ENCODE results near the gene CHADL.
A peak's percentile ranks its signal among the peaks of the same experiment; 100 is the strongest.
"Not testable (repeated sequence)": the region's sequence is repeated elsewhere in the genome, so short reads cannot be mapped to it uniquely, and the experiment has no call there.

CHADL gene, protein sequence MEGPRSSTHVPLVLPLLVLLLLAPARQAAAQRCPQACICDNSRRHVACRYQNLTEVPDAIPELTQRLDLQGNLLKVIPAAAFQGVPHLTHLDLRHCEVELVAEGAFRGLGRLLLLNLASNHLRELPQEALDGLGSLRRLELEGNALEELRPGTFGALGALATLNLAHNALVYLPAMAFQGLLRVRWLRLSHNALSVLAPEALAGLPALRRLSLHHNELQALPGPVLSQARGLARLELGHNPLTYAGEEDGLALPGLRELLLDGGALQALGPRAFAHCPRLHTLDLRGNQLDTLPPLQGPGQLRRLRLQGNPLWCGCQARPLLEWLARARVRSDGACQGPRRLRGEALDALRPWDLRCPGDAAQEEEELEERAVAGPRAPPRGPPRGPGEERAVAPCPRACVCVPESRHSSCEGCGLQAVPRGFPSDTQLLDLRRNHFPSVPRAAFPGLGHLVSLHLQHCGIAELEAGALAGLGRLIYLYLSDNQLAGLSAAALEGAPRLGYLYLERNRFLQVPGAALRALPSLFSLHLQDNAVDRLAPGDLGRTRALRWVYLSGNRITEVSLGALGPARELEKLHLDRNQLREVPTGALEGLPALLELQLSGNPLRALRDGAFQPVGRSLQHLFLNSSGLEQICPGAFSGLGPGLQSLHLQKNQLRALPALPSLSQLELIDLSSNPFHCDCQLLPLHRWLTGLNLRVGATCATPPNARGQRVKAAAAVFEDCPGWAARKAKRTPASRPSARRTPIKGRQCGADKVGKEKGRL

GRCh38 chr22:41240377-41241132, at the start of gene CHADL:
CHADL (minus strand) TSS chr22:41240931; CDS start chr22:41240881, 50 bp downstream.
- no peak for DNase-seq

GRCh38 chr22:41289671-41290070, 48.9 kb upstream of the CHADL start:
- no peak for DNase-seq

GRCh38 chr22:41288245-41288946, 47.7 kb upstream of the CHADL start:
- peak; percentile 73 for DNase-seq

DNA sequence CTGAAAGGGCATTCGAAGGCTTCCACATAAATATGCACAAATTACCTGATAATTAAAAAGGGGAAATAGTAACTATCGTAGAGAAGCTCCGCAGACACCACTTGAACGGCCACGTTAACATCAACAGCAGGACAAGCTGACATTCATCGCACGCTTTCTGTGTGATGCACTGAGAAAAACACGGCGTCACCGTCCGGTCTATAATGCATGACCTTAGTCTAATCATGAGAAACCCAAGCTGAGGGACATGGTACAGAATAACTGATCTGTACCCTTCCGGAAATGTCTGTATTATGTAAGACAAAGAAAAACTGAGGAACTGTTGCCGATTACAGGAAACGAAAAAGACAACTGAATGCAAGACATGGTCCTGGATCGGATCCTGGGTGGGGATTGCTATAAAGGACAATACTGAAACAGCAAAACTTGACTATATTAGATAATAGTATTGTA, 45.9 kb upstream of the CHADL start:
- no peak for DNase-seq

DNA sequence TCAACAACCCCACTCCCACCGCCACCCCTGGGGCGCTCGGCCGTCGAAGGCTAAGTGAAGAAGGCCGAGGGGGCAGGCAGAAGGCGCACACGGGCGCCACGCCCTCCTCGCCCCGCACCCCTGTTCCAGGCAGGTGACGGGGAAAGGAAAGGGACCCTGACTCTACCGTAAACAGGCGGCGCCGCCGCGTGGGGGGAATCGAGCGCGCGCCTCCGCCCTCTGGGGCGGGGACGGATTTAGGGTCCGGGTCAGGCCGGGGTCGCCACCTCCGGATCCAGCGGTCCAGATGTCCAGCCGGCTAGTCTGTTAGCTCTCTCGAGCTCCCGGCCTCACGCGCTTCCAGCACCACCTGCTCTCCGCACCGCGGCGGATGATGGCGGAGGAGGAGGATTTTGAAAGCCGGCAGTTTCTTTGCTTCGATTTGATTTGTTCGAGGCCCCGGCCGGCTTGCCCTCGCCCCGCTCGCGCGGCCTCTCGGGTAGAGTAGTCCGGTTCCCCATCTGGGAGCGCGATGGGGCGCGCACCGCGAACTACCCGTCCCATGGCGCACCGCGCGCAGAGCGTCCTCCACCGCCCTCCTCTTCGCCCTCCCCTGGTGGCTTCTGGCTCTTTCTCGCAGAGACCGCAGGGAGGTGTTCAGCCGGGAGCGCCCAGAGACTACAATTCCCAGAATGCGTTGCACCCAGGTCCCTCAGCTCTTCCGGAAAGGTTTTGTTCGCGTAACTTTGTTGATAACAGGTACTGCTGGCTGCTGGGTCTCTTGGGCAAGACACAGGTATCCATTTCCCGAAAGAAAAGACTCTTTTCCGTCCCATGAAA, 45.3 kb upstream of the CHADL start, which contains the start of gene RANGAP1:
Gene RANGAP1, minus strand, starts transcription at position 368 of the 819 bp plus-strand sequence. CDS start 5,143 bp downstream, outside the sequence.
- peak; percentile 98 for DNase-seq

- DNase-seq, result peak; percentile 38
Measured at GRCh38 chr22:41285441-41285819, 44.7 kb upstream of the CHADL start.

GRCh38 chr22:41284465-41284864, 43.7 kb upstream of the CHADL start:
- DNase-seq, result no peak

- DNase-seq, result no peak
Measured at GRCh38 chr22:41280854-41281253, 40.1 kb upstream of the CHADL start.

DNA sequence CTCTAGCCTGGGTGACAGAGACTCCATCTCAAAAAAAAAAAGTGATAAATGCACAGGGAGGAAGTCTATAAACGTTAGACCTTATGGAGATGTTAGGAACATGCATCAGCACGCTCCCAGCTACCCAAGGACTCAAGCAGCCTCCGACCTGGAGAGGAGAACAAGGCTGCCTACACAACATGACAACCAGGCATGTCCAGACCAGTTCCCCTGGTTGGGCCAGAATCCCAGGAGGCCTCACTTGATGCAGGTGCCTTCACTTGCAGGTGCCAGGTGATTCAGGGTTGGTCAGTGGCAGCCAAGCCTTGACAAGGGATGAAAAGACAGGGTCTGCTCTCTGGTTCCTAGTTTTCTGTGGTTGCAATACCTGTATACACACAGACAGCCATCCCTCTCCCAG, 39.3 kb upstream of the CHADL start:
- no peak for DNase-seq

DNA sequence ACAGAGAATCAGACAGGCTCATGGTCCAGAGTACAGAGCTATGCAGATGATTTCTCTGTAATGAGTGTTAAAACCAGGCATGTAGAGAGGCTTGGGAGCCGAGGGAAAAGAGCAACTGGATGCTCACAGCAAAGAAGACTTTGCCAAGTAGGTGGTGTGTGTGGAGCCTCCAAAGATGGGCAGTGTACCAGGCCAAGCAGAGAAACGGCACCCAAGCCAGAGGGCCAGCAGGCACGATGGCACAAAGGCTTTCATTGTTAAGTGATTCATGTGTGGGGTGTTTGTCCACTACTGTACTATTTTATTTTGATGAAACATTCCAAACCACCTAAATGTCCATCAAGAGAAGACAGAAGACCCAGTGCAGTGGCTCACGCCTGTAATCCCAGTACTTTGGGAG, 34.1 kb upstream of the CHADL start:
- DNase-seq, result no peak

DNA sequence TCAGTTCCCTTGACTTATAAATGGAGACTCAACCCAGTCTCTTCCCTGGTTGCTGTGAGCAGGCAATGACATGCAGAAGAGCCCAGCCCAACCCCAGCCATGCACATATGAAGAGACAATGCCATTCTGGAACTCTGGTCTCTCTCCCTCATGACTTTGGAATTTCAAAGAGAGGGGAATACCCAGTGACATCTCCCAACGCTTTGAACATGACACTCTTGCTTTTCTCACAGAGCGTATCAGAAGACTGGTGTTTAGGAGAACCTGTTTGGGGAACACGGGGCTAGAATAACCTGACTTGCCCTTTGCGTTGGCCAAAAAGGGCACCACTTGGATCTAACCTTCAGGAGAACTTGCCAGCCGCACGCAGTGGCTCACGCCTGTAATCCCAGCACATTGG, 32.4 kb upstream of the CHADL start:
- no peak for DNase-seq

DNA sequence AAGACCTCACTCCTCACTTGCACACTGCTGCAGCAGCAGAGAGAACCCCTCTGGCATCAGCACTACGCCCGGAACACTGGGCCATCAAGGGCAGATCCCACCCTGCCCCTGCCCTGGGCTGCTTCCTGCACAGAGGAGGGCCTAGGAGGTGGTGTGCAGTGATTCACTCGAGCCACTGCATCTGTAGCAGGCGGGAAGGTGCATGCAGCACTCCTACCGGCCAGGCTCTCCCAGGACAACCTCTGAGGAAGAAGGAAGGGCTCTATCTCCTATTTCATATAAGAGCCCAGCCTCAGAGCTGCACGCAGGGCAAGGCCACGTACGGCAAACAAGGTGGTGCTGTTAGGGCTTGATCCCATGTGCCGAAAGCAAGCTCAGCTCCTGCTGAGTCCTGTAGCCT, 31.1 kb upstream of the CHADL start:
- DNase-seq, result no peak

DNA sequence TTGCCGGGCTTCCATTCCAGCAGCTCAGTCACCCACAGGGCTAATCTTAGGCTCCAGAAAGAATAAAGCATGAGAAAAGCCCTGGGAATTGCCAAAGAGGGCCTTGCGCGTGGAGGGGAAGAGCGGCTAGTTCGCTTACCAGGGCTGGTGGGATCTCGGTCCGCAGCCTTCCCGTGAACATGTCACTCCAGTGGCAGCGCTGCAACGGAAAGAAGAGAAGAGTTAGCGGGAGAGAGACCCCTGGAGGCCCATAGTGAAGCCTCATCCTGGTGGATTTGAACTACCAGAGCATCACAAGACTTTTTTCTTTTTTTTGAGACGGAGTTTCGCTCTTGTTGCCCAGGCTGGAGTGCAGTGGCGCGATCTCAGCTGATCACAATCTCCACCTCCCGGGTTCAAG, 27.2 kb upstream of the CHADL start:
- no peak for DNase-seq

- DNase-seq, result no peak
Measured at GRCh38 chr22:41264408-41264941, 23.7 kb upstream of the CHADL start.

- DNase-seq, result no peak
Measured at GRCh38 chr22:41263704-41264103, 23.0 kb upstream of the CHADL start.

GRCh38 chr22:41262250-41262765, 21.6 kb upstream of the CHADL start:
- DNase-seq, result no peak

- no peak for DNase-seq
Measured at GRCh38 chr22:41261541-41262249, 21.0 kb upstream of the CHADL start.

GRCh38 chr22:41260871-41261270, 20.1 kb upstream of the CHADL start:
- DNase-seq, result no peak

GRCh38 chr22:41259756-41260155, 19.0 kb upstream of the CHADL start:
- DNase-seq, result not testable (repeated sequence)

- no peak for DNase-seq
Measured at GRCh38 chr22:41257696-41258095, 17.0 kb upstream of the CHADL start.

All from amniotic stem cell (primary cell).